Fibroblast of pulmonary artery (primary cell): Measurements from ENCODE around the gene MYO10.
A peak's percentile ranks its signal among the peaks of the same experiment; 100 is the strongest.

Source experiments
- DNase-seq: peaks from one replicate; pipeline ENCODE4 v3.0.0-alpha.2; 2010; ENCODE audit warnings: low read depth
- H3K4me3 ChIP-seq: replicated peaks from 2 replicates; pipeline ENCODE4 v1.5.1; 2011; ENCODE audit warnings: low read depth, mild to moderate bottlenecking, control low read depth, low read length, moderate library complexity
- TF ChIP-seq, protein P1 (sequence below): IDR thresholded peaks from 2 replicates; pipeline ENCODE4 v1.5.1; 2011; ENCODE audit warnings: mild to moderate bottlenecking, control low read depth, low read length, inconsistent platforms; ENCODE audit errors: missing control alignments

Gene MYO10

DNA sequence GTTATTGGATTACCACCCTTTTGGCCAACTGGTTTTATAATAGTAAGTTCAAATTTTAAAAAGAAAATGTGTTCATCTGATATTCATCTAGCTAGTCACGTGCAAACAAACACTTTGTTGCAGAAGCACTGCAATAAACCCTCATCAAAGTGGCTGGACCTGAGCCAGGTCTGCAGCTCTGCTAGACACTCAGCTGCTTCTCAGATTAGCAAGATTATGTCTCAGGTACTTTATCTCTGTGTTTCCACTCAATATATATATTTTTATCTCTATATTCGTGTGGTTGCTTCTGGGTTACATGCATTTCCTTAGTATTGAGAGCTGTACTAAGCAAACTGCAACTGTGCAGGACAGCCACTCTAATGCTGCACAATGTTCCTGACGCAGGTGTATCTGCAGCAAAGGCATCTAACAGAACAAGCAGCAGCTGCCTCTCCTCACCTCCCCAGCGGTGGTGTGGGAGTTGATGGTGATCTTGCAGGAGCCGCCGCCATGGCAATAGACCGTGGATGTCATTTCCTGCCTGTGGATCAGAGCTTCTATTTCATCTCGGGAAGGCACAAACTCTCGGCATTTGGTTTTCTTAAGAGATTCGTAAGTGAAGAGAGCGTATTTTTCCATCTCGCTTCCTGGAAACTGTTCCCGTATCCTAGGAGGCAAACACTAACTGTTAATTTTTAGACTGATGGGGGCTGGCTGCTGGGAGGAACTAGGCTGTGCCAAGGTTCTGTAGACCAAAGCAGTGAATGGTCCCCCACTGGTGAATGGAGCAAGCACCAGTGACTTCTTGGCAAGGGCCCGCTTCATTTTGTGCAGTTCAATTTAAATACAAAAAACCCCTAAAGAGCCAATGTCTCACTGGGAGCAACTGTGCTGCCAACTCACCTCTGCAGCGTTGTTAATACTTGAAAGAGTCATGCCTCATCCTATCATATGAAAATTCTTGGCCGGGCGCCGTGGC is 262.6 kb downstream of the MYO10 start:
- no peak overlapping the region for H3K4me3 ChIP-seq
- TF ChIP-seq, protein P1, sequence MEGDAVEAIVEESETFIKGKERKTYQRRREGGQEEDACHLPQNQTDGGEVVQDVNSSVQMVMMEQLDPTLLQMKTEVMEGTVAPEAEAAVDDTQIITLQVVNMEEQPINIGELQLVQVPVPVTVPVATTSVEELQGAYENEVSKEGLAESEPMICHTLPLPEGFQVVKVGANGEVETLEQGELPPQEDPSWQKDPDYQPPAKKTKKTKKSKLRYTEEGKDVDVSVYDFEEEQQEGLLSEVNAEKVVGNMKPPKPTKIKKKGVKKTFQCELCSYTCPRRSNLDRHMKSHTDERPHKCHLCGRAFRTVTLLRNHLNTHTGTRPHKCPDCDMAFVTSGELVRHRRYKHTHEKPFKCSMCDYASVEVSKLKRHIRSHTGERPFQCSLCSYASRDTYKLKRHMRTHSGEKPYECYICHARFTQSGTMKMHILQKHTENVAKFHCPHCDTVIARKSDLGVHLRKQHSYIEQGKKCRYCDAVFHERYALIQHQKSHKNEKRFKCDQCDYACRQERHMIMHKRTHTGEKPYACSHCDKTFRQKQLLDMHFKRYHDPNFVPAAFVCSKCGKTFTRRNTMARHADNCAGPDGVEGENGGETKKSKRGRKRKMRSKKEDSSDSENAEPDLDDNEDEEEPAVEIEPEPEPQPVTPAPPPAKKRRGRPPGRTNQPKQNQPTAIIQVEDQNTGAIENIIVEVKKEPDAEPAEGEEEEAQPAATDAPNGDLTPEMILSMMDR: no peak
- DNase-seq: peak; percentile 24

DNA sequence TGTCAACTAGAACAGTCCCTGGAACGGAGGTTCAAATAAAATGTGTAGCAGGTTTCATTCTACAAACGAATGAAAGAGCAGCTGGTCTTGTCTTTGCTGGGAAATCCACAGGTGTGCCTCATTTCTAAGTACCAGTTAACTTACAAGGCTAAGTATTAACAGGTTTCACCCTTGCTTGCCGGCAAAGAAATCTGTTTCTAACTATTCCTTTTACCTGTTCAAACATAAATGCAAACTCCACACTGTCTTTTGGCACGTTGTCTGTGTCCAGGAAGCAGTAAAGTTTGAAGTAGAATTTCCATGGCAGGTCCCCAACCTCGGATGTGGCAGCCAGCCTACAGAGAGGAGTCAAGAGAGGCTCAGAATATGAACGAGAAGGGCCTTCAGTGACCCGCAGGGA is 264.9 kb downstream of the MYO10 start:
- no peak overlapping the region for H3K4me3 ChIP-seq
- TF ChIP-seq, protein P1: no peak

DNA sequence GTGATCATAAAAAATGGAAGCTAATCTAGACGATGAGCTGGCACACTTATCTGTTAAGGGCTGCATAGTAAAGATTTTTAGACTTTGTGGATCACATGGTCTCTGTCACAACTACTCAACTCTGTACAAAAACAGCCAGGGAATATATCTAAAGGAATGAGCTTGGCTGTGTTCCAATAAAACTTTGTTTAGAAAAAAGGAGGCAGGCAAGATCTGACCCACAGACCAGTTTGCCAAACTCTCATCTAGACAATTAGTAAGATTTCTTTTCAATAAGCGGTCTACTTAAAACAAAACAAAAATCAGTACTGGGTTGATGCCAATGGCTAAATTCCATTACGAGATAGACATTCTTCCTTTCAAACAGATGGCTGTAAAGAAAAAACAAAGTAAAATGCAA is 266.3 kb downstream of the MYO10 start:
- DNase-seq: peak; percentile 90
- H3K4me3 ChIP-seq: no peak overlapping the region
- TF ChIP-seq, protein P1: no peak

More for the DNA sequence above, 264.9 kb downstream of the MYO10 start:
- no peak for DNase-seq

DNA sequence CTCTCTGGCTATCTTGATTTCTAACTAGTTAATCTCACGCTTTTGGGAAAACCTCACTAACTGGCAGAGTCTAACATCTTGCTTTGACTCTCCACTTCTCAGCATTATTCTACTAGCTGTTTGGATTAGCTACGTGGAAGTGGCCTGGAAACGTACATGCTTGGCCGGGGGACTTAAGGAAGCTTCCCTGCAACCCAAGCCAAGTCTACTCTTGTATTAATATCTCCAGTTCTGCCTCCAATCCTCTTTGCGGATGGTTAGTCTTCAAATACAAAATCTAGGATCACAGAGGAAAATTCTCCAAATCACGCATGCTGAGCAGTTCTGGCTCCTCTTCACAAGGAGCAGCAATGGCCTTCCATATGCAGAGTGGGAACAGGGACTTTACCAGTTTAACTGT is 267.5 kb downstream of the MYO10 start:
- DNase-seq: no peak
- no peak overlapping the region for H3K4me3 ChIP-seq
- TF ChIP-seq, protein P1: no peak

DNA sequence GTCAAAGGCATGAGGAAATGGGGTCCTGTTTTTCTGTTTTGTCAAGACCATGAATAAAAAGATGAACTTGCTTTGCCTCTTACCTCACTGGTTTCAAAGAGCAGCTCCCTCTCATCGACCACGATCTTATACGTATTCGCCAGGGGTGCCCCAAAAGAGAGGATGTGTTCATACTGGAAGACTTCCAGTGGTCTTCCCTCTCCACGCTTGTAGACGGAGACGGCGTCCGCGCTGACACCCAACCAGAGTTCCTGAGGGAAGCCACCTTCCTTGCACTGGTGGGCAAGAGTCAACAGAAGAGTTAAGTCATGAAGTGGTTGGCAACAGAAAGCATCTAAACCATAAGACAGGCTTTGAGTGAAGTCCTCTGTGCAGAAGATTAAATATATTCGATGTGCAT is 267.9 kb downstream of the MYO10 start:
- no peak overlapping the region for H3K4me3 ChIP-seq
- DNase-seq: no peak
- TF ChIP-seq, protein P1: no peak

DNA sequence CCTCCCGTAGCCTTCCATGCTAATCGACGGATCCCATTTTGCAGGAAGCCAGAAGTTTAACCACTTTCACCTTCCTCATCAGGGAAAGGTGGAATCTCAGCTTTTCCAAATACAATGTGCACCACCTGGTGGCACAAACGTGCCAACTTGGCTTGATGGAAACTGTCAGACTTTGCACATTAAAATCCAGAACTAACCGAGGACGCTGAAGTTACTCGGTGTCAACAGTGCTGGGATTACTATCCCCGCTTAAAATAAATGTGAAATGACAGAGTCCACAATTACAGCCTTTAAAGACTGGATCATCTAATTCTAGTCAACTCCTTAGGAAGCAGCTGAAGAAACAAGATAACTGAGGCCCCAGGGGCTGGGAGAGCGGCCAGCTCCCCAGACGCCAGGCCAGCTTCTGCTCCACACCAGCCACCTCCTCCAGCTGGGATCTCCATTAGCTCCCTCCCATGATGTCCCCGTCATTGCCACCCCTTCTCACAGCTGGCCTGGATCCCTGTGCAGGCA is 269.1 kb downstream of the MYO10 start:
- TF ChIP-seq, protein P1: peak; percentile 51
- H3K4me3 ChIP-seq: no peak overlapping the region
- DNase-seq: peak; percentile 47
